Coronary artery (tissue), 2 donors: ENCODE measurements around the gene MAPK14.

Experiments used
- DNase-seq: peaks from one replicate; pipeline ENCODE4 v3.0.0-alpha.2; 2017; ENCODE audit warnings: low spot score
- H3K27ac ChIP-seq, 2 donors: fragments of 200-600 bp; sonication (generic); one replicate each; pipeline ENCODE4 v1.5.1; 2016 to 2019
- H3K4me3 ChIP-seq: fragments of 200-600 bp; sonication (generic); 2 replicates; pipeline ENCODE4 v1.5.1; 2016; ENCODE audit warnings: mild to moderate bottlenecking, moderate library complexity
- TF ChIP-seq, protein P1 (sequence below): fragments of 200-600 bp; sonication (generic); IDR thresholded peaks from one replicate; pipeline ENCODE4 v1.5.1; 2019; ENCODE audit warnings: antibody characterized with exemption

The MAPK14 gene

GRCh38 chr6:36018339-36018738 is 9.3 kb upstream of the MAPK14 start:
- Histone ChIP-seq H3K4me3 (no peak overlapping the region), H3K27ac (no peak overlapping the region)
- DNase-seq = no peak
- TF ChIP-seq, protein P1, sequence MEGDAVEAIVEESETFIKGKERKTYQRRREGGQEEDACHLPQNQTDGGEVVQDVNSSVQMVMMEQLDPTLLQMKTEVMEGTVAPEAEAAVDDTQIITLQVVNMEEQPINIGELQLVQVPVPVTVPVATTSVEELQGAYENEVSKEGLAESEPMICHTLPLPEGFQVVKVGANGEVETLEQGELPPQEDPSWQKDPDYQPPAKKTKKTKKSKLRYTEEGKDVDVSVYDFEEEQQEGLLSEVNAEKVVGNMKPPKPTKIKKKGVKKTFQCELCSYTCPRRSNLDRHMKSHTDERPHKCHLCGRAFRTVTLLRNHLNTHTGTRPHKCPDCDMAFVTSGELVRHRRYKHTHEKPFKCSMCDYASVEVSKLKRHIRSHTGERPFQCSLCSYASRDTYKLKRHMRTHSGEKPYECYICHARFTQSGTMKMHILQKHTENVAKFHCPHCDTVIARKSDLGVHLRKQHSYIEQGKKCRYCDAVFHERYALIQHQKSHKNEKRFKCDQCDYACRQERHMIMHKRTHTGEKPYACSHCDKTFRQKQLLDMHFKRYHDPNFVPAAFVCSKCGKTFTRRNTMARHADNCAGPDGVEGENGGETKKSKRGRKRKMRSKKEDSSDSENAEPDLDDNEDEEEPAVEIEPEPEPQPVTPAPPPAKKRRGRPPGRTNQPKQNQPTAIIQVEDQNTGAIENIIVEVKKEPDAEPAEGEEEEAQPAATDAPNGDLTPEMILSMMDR = no peak

- H3K4me3 ChIP-seq = no peak overlapping the region
- TF ChIP-seq, protein P1 = no peak
- DNase-seq = no peak
- no peak overlapping the region for H3K27ac ChIP-seq
These were observed 8.4 kb upstream of the MAPK14 start for GRCh38 chr6:36019167-36019566.

DNA sequence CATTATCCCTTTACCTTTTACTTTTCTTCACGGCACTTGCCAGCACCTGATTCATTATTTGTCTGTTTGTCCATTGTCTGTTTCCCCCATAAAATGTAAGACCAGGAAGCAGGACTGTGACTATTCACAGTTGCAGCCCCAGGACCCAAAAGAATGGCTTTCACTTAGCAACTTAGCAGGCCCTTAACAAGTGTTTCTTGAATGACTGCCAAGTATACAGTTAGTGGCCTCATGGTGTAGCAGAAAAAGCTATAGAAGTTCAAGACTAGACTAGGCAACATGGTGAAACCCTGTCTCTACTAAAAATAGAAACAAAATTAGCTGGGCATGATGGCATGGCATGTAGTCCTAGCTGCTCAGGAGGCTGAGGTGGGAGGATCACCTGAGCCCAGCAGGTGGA is 7.5 kb upstream of the MAPK14 start:
- TF ChIP-seq, protein P1 = no peak
- no peak overlapping the region for H3K4me3 ChIP-seq
- no peak overlapping the region for H3K27ac ChIP-seq
- no peak for DNase-seq

- TF ChIP-seq, protein P1 = no peak
- DNase-seq = no peak
- Histone ChIP-seq H3K27ac (no peak within 1 kb of the TSS), H3K4me3 (no peak within 1 kb of the TSS)
These were observed 3.4 kb upstream of the MAPK14 start, which contains the start of gene SLC26A8 for GRCh38 chr6:36023996-36024795. SLC26A8 (minus strand) TSS chr6:36024641; CDS start chr6:36019707, 4,934 bp downstream.

DNA sequence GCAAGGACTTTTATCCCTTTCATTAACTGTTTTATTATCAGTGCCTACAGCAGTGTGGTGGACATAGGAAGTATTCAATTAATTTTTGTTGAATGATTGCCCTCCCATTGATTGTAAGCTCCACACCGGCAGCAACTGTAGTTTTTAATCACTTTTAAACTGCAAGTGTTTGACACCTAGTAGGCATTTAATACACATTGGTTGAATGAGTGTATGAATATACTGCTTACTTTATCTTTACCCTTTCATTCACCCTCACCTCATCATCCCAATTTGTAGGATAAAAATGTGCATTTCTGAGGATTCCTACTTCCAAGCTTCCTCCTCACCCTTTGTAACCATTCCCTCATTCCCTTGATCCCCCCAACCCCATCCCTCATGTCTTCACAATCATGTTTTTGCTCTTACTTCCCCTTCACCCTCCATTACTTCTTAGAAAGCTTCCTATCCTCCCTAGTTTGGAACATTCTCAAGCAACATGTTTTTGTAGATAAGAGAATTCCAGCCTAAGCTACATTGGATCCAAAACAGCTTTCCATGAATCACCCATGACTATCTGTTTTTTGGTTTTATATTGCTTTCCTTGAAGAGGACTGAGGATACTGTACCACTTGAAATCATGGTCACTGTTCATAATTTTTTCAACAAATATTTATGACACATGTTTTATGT is 2.2 kb upstream of the MAPK14 start:
- Histone ChIP-seq H3K4me3 (no peak overlapping the region), H3K27ac (no peak overlapping the region)
- DNase-seq = no peak
- TF ChIP-seq, protein P1 = no peak

DNA sequence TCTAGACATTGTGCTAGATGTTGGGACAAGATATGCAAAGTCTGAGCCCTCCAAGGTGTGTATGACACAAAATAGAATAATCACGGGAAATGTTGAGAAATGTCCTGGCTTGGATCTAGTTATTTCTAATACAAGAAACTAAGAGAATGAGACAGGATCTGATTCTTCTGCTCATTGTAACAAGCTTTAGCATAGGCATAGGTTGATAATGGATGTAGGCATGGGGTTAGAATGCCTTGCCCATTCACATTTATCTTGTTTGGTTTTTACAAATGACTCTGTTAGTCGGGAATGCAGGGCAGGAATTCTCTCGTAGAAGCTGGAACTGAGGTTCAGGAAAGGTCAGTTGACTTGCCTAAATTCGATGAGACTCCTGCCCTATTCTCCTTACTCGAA is 1.7 kb upstream of the MAPK14 start:
- TF ChIP-seq, protein P1 = no peak
- no peak for DNase-seq
- Histone ChIP-seq H3K4me3 (no peak overlapping the region), H3K27ac (no peak overlapping the region)
